AG10803 (cell line): ENCODE data around the gene KCNAB1.

ENCODE experiments used
- DNase-seq: peaks from one replicate; pipeline ENCODE4 v3.0.0; 2010; ENCODE audit warnings: low read depth
- H3K4me3 ChIP-seq: 2 replicates; pipeline ENCODE4 v1.5.1; 2011; ENCODE audit warnings: mild to moderate bottlenecking, low read length, control low read depth
- TF ChIP-seq, protein P1 (sequence below): conservative IDR thresholded peaks from 2 replicates; pipeline ENCODE4 v1.5.1; 2011; ENCODE audit warnings: mild to moderate bottlenecking, low read length, control low read depth, inconsistent platforms

Gene KCNAB1

DNA sequence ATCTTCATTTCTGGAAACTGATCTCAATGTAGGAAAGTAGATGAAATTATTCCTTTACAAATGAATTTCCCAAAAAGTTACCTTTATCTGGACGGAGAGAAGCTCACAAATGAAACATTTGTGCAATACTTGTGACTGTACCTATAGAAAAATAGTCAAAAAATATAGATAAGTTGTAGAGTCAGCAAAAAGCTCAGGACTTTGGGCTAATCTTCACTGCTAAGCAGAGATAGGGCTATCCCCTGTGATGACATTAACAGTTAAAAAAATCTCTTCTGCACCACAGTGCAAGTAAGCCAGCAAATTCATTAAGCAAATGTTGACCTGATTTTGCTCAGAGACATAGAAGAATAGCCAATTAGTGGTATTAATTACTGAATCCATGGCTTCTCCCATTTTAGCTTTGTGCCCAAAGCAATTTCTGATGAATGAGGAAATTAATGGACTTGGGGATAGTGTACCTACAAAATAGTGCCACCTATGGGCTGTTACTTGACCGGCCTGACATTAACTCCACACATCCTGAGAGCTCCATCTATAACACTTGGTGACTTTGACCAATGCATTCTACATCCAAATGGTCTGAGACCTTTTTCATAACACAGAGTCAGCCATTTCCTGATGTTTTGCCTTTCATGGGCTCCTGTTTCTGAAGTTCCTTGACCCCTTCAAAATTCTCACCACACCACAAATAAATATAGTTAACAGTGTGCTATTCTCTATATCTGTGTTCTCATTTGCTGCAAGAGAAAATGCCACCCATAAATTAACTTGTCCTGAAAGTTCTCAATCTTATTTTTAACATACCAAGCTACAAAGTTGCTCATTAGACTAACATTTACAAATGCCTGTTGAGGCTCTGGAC is 329.6 kb downstream of the KCNAB1 start:
- no peak overlapping the region for H3K4me3 ChIP-seq
- TF ChIP-seq, protein P1, sequence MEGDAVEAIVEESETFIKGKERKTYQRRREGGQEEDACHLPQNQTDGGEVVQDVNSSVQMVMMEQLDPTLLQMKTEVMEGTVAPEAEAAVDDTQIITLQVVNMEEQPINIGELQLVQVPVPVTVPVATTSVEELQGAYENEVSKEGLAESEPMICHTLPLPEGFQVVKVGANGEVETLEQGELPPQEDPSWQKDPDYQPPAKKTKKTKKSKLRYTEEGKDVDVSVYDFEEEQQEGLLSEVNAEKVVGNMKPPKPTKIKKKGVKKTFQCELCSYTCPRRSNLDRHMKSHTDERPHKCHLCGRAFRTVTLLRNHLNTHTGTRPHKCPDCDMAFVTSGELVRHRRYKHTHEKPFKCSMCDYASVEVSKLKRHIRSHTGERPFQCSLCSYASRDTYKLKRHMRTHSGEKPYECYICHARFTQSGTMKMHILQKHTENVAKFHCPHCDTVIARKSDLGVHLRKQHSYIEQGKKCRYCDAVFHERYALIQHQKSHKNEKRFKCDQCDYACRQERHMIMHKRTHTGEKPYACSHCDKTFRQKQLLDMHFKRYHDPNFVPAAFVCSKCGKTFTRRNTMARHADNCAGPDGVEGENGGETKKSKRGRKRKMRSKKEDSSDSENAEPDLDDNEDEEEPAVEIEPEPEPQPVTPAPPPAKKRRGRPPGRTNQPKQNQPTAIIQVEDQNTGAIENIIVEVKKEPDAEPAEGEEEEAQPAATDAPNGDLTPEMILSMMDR: peak; percentile 69
- peak; percentile 45 for DNase-seq

DNA sequence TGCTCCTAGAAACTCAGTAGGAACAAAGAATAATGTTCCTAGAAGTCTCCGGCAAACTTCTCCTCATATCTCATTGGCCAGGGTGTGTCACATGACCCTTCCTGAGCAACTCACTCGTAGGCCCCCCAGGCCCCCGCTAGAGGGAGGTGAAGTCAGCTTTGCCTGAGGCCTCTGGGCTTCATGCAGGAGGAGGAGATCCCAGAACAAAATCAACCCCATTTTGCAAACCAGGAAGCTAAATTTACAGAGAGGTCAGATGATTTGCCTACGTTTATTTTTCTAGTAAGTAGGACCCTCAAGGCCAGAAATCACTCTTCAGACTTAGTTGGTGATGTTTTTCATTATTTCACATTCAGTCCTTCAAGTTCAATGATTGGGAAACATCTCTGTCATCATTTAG is 335.5 kb downstream of the KCNAB1 start:
- no peak for DNase-seq
- TF ChIP-seq, protein P1: no peak
- H3K4me3 ChIP-seq: no peak overlapping the region

DNA sequence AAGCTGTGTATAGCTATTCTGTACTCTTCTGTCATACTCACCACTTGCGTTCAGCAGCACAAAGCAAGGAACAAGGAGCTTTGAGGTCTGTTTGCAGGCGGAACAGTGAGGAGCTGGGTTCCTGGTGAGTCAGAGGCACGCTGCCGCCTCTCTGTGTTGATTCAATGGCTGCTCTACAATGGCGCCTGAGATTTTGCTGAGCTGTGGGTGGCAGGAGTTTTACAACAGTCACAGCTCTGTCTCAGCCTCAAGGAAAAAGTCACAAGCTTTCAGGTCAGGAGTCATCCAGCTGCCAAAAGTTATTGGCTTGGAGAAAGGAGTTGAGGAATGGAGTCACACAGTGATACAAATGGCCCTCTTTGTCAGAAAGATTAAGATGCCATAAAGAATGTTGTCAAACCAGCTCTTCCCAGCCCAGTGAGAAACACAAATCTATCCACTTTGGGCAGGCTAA is 336.4 kb downstream of the KCNAB1 start:
- TF ChIP-seq, protein P1: no peak
- DNase-seq: no peak
- H3K4me3 ChIP-seq: no peak overlapping the region

DNA sequence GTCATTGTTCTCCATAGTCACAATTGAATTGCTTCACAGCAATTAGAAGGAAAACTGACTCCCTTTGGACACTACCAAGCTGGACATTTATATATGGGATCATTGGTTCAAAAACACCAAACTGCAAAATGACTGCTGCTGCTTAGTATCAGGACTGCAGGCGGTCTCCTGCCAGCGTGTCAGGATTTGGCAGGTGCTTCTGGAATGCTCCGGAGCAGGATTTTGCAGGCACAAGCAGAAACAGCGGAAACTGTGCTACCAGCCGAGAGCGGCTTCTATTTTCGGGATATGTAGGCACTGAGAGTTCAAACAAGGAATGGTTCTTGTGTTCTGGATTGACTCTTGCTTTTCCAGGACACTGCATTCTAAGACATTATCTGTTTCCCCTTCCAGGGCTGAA is 339.1 kb downstream of the KCNAB1 start:
- TF ChIP-seq, protein P1: no peak
- no peak for DNase-seq
- H3K4me3 ChIP-seq: no peak overlapping the region

DNA sequence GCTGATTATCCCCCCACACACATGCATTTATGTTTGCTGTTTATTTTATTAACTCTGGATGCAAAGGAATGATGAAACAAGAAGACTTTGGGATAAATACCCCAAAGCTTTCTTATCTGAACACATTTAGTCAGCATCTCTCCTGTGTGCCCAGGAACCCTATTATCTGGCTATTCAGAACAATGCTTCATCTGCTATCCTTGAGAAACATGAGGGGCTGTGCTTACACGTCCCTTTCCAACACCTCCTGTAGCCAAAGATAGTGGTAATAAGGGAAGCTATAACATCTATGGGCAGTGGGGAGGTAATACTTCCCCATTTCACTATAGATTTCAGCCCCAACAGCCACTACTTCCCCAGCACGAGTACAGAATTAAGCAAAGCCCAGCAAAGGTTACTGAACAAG is 339.8 kb downstream of the KCNAB1 start:
- no peak overlapping the region for H3K4me3 ChIP-seq
- no peak for DNase-seq
- TF ChIP-seq, protein P1: no peak

DNA sequence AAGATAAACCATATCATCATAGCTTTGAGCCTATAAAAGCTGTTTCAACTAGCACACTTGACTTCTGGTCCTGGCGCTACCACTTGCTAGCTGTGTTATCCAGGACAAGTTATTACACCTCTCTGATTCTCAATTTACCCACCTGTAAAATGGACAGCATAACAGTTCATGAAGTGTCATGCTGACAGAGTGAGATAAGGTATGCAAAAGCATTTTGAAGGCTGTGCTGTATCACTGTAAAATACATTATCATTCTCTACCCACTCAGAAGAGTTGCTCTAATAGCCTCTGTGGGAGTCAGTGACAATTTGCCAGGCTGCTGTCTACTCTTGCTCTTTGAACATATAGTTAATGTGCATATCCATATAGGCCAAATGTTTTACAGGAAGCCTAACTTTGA is 341.5 kb downstream of the KCNAB1 start:
- TF ChIP-seq, protein P1: no peak
- H3K4me3 ChIP-seq: no peak overlapping the region
- DNase-seq: no peak

DNA sequence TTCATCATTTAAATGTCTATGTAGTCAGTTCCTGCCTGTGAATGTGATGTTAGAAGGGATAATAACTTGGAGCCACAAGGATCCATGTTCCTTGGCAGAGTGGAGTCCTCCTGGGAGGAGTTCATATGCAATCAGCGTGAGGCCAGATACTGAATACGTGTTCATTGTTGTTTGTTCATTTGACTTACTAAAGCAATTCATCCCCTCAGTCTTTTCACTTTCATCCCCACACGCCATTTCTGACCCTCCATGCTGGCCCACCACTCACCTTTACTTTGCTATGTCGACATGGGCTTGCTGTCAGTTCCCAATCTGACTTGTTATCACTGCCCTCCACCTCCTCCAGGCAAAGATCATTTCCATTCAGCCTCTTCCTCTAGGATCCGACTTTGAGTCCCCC is 342.7 kb downstream of the KCNAB1 start:
- TF ChIP-seq, protein P1: no peak
- DNase-seq: no peak
- no peak overlapping the region for H3K4me3 ChIP-seq
